C4-2B (cell line): ENCODE results near the gene AHSG.

Source experiments
- H3K27ac ChIP-seq: fragments of 450-650 bp; 2 replicates; pipeline ENCODE4 v1.5.1; 2017
- ZFX ChIP-seq: fragments of 450-650 bp; IDR thresholded peaks from 2 replicates; pipeline ENCODE4 v1.6.1; 2017
- TF ChIP-seq, protein P1 (sequence below): fragments of 450-650 bp; conservative IDR thresholded peaks from 2 replicates; pipeline ENCODE4 v1.5.1; 2017; ENCODE audit warnings: mild to moderate bottlenecking

Gene AHSG

DNA sequence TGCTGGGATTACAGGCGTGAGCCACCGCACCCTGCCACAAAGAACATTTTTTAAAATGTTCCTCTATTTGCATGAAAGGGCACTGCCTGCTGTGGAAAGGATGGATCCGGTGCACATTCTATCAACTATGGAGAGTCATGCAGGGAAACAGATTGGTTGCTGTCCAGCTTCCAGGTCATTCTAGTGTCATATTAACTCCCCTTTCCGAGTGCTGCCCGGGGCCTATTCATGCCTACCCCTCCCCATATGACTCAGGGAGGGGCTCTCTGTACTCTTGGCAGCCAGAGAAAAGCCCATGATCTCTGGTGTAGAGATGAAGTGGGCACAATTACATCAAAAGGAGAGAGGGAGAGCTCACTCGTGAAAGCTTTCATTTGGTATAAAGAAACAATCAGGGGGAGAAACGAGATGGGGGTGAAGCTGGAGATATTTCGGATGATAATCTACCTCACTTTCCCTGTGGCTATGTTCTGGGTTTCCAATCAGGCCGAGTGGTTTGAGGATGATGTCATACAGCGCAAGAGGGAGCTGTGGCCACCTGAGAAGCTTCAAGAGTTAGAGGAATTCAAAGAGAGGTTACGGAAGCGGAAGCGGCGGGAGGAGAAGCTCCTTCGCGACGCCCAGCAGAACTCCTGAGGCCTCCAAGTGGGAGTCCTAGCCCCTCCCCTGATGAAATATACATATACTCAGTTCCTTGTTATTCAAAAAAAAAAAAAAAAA, 16.1 kb upstream of the AHSG start:
- H3K27ac ChIP-seq: no peak overlapping the region
- TF ChIP-seq ZFX: no peak
- TF ChIP-seq, protein P1, sequence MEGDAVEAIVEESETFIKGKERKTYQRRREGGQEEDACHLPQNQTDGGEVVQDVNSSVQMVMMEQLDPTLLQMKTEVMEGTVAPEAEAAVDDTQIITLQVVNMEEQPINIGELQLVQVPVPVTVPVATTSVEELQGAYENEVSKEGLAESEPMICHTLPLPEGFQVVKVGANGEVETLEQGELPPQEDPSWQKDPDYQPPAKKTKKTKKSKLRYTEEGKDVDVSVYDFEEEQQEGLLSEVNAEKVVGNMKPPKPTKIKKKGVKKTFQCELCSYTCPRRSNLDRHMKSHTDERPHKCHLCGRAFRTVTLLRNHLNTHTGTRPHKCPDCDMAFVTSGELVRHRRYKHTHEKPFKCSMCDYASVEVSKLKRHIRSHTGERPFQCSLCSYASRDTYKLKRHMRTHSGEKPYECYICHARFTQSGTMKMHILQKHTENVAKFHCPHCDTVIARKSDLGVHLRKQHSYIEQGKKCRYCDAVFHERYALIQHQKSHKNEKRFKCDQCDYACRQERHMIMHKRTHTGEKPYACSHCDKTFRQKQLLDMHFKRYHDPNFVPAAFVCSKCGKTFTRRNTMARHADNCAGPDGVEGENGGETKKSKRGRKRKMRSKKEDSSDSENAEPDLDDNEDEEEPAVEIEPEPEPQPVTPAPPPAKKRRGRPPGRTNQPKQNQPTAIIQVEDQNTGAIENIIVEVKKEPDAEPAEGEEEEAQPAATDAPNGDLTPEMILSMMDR: no peak

DNA sequence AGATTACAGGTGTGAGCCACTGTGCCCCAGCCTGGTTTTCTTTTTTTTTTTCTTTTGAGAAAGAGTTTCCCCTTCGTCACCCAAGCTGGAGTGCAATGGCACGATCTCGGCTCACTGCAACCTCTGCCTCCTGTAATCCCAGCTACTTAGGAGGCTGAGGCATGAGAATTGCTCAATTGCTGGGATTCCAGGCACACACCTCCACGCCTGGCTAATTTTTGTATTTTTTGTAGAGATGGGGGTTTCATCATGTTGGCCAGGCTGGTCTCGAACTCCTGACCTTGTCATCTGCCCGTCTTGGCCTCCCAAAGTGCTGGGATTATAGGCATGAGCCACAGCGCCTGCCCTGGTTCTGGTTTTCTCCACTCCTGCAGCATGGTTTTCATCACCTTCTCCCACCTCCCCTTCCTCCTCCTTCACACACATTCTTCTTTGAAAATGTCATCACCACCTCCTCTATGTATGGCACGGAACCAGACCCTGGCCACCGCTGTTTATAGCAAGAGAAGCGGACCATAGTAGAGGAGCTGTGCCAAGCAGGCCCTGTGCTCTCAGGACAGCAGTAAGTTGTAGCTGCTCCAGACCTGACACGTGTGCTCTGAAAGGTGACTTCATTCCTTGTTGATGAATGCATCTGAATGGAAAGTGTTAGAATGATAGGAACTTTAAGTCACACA, 14.6 kb upstream of the AHSG start:
- TF ChIP-seq, protein P1: no peak
- no peak for TF ChIP-seq ZFX
- H3K27ac ChIP-seq: no peak overlapping the region

DNA sequence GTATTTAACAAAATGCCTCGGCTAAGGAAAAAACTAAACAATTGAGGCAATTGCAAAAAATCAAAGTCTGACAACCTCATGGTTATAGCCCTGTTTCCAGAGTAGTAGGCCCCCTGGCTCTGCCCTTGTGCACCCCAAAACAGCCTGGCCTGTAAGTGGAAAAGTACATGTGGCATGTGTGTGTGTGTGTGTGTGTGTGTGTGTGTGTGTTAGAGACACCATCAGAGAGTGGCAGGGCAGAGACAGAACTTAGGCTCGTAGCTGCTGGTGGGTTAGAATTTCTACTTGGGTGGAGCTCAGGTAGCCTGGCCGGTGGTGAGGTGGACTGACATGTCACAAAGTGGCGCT, 14.1 kb upstream of the AHSG start:
- no peak overlapping the region for H3K27ac ChIP-seq

DNA sequence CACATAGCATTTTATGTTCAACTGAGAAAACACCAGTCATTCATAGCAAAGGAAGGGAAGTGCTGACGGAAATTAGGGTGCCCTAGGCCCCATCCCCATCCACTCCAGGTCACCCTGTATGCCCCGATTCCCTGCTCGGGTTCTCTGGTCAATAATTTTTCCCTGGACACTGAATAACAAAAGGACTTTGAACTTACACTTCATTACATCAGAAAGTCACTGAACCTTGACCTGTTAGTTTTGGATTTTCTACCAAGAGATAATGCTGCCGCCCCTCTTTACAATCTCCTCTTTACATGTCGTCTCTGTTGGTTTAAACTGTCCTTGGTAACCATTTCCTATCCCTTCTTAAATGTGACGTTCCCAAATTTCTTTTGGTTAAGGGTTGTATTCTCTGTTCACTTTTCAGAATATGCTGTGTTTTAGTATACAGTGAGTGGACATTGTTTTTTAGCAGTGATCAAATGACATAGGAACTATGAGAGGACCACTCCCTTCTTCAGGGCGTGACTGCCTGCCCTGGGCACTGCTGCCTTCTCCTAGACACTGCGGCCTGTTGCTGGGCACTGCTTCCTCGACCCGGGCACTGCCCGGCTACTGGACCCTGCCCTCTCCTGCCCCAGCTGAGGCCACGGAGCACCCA, 13.6 kb upstream of the AHSG start:
- H3K27ac ChIP-seq: no peak overlapping the region
- no peak for TF ChIP-seq ZFX
- TF ChIP-seq, protein P1: no peak

More for the DNA sequence above, 14.1 kb upstream of the AHSG start:
- TF ChIP-seq ZFX: no peak
- TF ChIP-seq, protein P1: no peak

DNA sequence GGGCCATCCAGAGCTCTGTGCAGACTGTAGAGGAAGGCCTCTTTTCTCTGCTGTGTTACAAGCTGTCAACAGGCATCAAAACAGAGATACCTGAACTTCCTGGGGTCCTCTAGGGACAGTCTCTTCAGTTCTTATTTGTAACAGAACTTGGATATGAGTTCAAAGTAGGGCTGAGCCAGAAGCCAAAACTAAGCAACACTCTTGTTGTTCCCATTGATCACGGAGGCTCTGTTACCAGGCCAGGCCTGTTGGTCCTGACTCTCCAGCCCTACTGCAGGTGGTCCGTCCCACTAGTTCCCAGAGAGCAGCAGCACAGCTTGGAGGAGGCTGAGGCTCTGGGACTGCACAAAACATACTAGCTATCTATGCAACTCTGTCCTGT, 13.1 kb upstream of the AHSG start:
- TF ChIP-seq ZFX: no peak
- TF ChIP-seq, protein P1: no peak
- H3K27ac ChIP-seq: no peak overlapping the region

DNA sequence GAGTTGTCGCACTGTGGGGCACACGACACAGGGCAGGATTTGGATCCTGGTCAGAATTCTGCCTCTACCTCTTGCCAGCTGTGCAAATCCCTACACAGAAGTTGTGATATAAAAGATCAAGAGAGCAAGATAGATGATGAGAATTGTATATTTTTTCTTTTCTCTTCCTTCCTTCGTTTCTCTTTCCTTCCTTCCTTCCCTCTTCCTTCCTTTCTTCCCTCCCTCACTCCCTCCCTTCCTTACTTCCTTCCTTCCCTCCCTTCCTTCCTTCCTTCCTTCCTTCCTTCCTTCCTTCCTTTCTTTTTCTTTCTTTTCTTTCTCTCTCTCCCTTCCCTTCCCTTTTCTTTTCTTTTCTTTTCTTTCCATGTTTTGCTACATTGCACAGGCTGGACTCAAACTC, 12.0 kb upstream of the AHSG start:
- H3K27ac ChIP-seq: no peak overlapping the region
- no peak for TF ChIP-seq ZFX
- TF ChIP-seq, protein P1: no peak

DNA sequence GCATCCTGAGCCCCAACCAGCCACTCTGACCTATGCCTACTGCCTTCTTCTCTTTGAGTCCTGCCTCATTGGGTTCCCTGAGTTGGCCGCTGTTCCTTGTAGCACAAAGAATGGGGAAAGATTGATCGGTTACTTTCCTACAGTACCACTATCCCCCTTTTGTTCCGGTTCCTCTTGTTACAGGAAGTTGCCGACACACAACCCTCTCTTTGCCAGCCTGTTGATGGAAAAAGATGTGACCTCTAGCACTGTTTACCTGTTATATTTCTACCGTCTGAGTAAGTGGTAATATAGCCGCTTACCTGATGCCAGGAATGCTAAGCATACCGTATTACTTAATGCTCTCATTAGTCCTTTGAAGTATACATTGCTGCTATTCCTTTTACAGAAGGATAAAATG, 9.7 kb upstream of the AHSG start:
- TF ChIP-seq, protein P1: no peak
- TF ChIP-seq ZFX: no peak
- no peak overlapping the region for H3K27ac ChIP-seq
